Panc1 (cell line): ENCODE results near the gene SSNA1. TPM values are rescaled to one million over a fixed set of nuclear protein-coding genes. Genes with fewer than 3 reads are reported as not detected.
A peak's percentile ranks its signal among the peaks of the same experiment; 100 is the strongest.

Source experiments
- ATAC-seq: fragments of 200-7000 bp; cut with Tn5 transposase; 2 replicates; pipeline ENCODE4 v1.9.1; 2020; ENCODE audit warnings: mild to moderate bottlenecking, moderate library complexity
- BruUV-seq: library from RNA; stranded (reverse); fragments of 400-500 nt; replicated peaks from 2 replicates; lab custom pipeline; 2021; lab: Mats Ljungman, UMichigan
- CTCF ChIA-PET: fragments of 300-600 bp; sonication (Branson Sonifier 250); formaldehyde crosslinking; loops from one replicate; lab custom pipeline; 2022; ENCODE audit warnings: antibody characterized with exemption; lab: Charles Lee
- POLR2A ChIA-PET: fragments of 300-600 bp; sonication (Branson Sonifier 250); formaldehyde crosslinking; loops from one replicate; lab custom pipeline; 2022; ENCODE audit warnings: antibody characterized with exemption; lab: Charles Lee
- DNase-seq: peaks from one replicate; pipeline ENCODE4 v3.0.0-alpha.2; 2010; ENCODE audit warnings: low read depth, low spot score
- H3K27ac ChIP-seq: 2 replicates; pipeline ENCODE4 v1.5.1; 2011; ENCODE audit warnings: mild to moderate bottlenecking, low read length, inconsistent platforms
- H3K27me3 ChIP-seq: fragments of 200-500 bp; sonication (Bioruptor generic); 2 replicates; pipeline ENCODE4 v1.6.0; 2014; ENCODE audit warnings: low read length, inconsistent platforms; ENCODE audit not compliant: control insufficient read depth, insufficient read depth
- H3K36me3 ChIP-seq: fragments of 200-500 bp; sonication (Bioruptor generic); 2 replicates; pipeline ENCODE4 v1.5.1; 2014; ENCODE audit warnings: inconsistent platforms, mild to moderate bottlenecking, low read length, moderate library complexity; ENCODE audit not compliant: control insufficient read depth, insufficient read depth
- H3K4me1 ChIP-seq: 2 replicates; pipeline ENCODE4 v1.5.1; 2011; ENCODE audit warnings: inconsistent platforms, mild to moderate bottlenecking, low read length, moderate library complexity; ENCODE audit not compliant: control insufficient read depth, insufficient read depth
- H3K4me3 ChIP-seq, 2 experiments: 2 replicates each; pipeline ENCODE4 v1.5.1; 2011 to 2012; ENCODE audit warnings: low read depth in 2 of 2, low read length in 2 of 2, mild to moderate bottlenecking in 2 of 2, inconsistent platforms in 1 of 2, moderate library complexity in 1 of 2
- H3K9me3 ChIP-seq: fragments of 200-500 bp; sonication (Bioruptor generic); 2 replicates; pipeline ENCODE4 v1.5.1; 2014; ENCODE audit warnings: low read depth, mild to moderate bottlenecking, inconsistent platforms, low read length, moderate library complexity; ENCODE audit not compliant: control insufficient read depth, insufficient read depth
- CTCF ChIP-seq: fragments of 450-650 bp; IDR thresholded peaks from 2 replicates; pipeline ENCODE4 v1.5.1; 2017; ENCODE audit warnings: mild to moderate bottlenecking
- POLR2AphosphoS5 ChIP-seq: IDR thresholded peaks from 2 replicates; pipeline ENCODE4 v1.6.1; 2012; ENCODE audit warnings: mild to moderate bottlenecking, low read depth, low read length, moderate library complexity
- REST ChIP-seq, 2 experiments: IDR thresholded peaks; 2 replicates each; pipeline ENCODE4 v1.6.1; 2011 to 2012; ENCODE audit warnings: low read depth in 2 of 2, control low read depth in 1 of 2, low read length in 1 of 2, mild to moderate bottlenecking in 1 of 2, moderate library complexity in 1 of 2; ENCODE audit not compliant: insufficient read depth in 1 of 2
- SIN3A ChIP-seq: IDR thresholded peaks from 2 replicates; pipeline ENCODE4 v1.6.1; 2012; ENCODE audit warnings: low read depth, mild to moderate bottlenecking, low read length, moderate library complexity, borderline replicate concordance; ENCODE audit not compliant: insufficient read depth
- TCF7L2 ChIP-seq: IDR thresholded peaks from 2 replicates; pipeline ENCODE4 v1.6.1; 2011; ENCODE audit warnings: mild to moderate bottlenecking, low read depth, low read length, inconsistent platforms
- in situ Hi-C: cut with HindIII; loops from 2 replicates; pipeline ENCODE4 v1.10.0; 2016; ENCODE audit warnings: low sequenced_read_pairs, low pct_unique_long_range_greater_than_20kb
- intact Hi-C: fragments of 100-400 bp; cut with micrococcal nuclease; formaldehyde crosslinking; loops from one replicate; pipeline ENCODE4 v1.10.0; 2022; ENCODE audit not compliant: unreplicated experiment
- total RNA-seq: library from RNA; stranded (reverse); gene quantifications from one replicate; pipeline ENCODE4 v1.2.1, GENCODE V29; 2021; ENCODE audit not compliant: unreplicated experiment

Gene SSNA1
- total RNA-seq, 1 experiment from 2014 or later, result 86.9 TPM

GRCh38 chr9:137223078-137223970 is 34.8 kb downstream of the SSNA1 start:
- H3K27me3 ChIP-seq, result no peaks in the 10 kb centered on the region
- H3K27ac ChIP-seq, result peak overlapping the region; percentile 82
- CTCF ChIA-PET, result interaction anchor here (0.6 to 0.7 kb wide), 2 partner anchors 11 to 13 kb away, joined by 3 to 10 read pairs; no protein-coding TSS in a partner anchor
- ATAC-seq, result peak; percentile 72
- peaks cover 25% of the 10 kb centered on the region for H3K4me1 ChIP-seq
- H3K9me3 ChIP-seq, result no peaks in the 10 kb centered on the region
- BruUV-seq, result no TSS peak
- H3K4me3 ChIP-seq, result peak overlapping the region; percentile 67 to 72
- peak; percentile 88 for DNase-seq
- POLR2A ChIA-PET, result interaction anchor here (0.6 kb wide), 2 partner anchors 17 to 193 kb away, joined by 5 to 8 read pairs; partner anchors contain the start of gene TUBB4B
- in situ Hi-C loops, result no loop called here
- intact Hi-C loops, result no loop called here
- TF ChIP-seq REST (IDR thresholded peaks at IDR 0.05; ENCODE audit: insufficient read depth in 1 of 2, low read depth in 2 of 2, low read length in 1 of 2) (no peak), POLR2AphosphoS5 (peak; percentile 63), TCF7L2 (no peak)
- peaks cover 2% of the 10 kb centered on the region; the same call in 1 of the 2 replicates for H3K36me3 ChIP-seq

- in situ Hi-C loops (no loop called here), intact Hi-C loops (loop anchor here (5.0 kb wide), 1 partner anchor 108 kb away; no protein-coding TSS in a partner anchor)
- no TSS peak for BruUV-seq
- TF ChIP-seq CTCF (no peak), REST (IDR thresholded peaks at IDR 0.05; ENCODE audit: insufficient read depth in 1 of 2, low read depth in 2 of 2, low read length in 1 of 2) (no peak), POLR2AphosphoS5 (no peak), SIN3A (no peak), TCF7L2 (no peak)
- H3K9me3 ChIP-seq, result no peaks in the 10 kb centered on the region
- CTCF ChIA-PET, result no interaction called here
- ATAC-seq (no peak), DNase-seq (no peak)
- no peaks in the 10 kb centered on the region for H3K27me3 ChIP-seq
- H3K27ac ChIP-seq, result peak within 1 kb of the TSS; percentile 82
- POLR2A ChIA-PET, result no interaction called here
- H3K36me3 ChIP-seq, result peaks cover 2% of the 10 kb centered on the region; the same call in 1 of the 2 replicates
- peak within 1 kb of the TSS; percentile 67 to 72 for H3K4me3 ChIP-seq
- peaks cover 11% of the 10 kb centered on the region for H3K4me1 ChIP-seq
These were observed 36.6 kb downstream of the SSNA1 start, which contains the start of gene CYSRT1 for GRCh38 chr9:137224830-137225694. TSS of gene CYSRT1 (plus strand) at chr9:137225174. CDS start at chr9:137225622, 448 bp downstream.
